GM19468 (cell line): Measurements from ENCODE around the gene NEURL2.
"Not testable (repeated sequence)": the region's sequence is repeated elsewhere in the genome, so short reads cannot be mapped to it uniquely, and the experiment has no call there.

Source experiments
- ATAC-seq: cut with Tn5 transposase; IDR thresholded peaks from one replicate; pipeline ENCODE4 v1.9.1; 2021; ENCODE audit warnings: mild to moderate bottlenecking, moderate library complexity, moderate number of reproducible peaks; ENCODE audit not compliant: unreplicated experiment; ENCODE audit errors: extremely low read depth

The NEURL2 gene, protein sequence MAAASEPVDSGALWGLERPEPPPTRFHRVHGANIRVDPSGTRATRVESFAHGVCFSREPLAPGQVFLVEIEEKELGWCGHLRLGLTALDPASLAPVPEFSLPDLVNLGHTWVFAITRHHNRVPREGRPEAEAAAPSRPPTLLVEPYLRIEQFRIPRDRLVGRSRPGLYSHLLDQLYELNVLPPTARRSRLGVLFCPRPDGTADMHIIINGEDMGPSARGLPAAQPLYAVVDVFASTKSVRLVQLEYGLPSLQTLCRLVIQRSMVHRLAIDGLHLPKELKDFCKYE

DNA sequence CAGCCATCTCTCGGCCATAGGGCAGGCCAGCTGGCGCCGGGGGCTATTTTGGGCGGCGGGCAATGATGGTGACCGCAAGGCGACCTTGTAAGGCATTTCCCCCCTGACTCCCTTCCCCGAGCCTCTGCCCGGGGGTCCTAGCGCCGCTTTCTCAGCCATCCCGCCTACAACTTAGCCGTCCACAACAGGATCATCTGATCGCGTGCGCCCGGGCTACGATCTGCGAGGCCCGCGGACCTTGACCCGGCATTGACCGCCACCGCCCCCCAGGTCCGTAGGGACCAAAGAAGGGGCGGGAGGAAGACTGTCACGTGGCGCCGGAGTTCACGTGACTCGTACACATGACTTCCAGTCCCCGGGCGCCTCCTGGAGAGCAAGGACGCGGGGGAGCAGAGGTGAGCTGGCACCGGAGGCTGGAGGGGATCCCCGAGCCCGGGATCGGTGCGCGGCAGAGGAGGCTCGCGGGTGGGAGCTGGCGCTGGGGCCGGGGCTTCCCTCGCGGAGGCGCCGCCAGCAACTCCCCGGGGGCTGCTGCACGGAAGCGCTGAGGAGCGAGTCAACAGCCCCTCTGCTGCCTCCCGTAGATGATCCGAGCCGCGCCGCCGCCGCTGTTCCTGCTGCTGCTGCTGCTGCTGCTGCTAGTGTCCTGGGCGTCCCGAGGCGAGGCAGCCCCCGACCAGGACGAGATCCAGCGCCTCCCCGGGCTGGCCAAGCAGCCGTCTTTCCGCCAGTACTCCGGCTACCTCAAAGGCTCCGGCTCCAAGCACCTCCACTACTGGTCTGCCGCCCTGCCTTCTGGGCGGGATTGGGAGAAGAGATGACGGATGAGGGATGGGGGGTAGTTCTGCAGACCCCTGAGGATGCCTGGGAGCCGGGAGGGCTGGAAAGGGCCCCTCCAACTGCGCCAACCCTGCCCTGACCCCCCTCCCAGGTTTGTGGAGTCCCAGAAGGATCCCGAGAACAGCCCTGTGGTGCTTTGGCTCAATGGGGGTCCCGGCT is at the start of gene NEURL2, which contains the start of gene CTSA:
NEURL2 (minus strand) TSS at position 224 of the 999 bp plus-strand sequence; CDS start at position 7, 217 bp downstream.
CTSA (plus strand) TSS at position 351 of the 999 bp plus-strand sequence; CDS start at position 585, 234 bp downstream.
- ATAC-seq: peak; percentile 54

DNA sequence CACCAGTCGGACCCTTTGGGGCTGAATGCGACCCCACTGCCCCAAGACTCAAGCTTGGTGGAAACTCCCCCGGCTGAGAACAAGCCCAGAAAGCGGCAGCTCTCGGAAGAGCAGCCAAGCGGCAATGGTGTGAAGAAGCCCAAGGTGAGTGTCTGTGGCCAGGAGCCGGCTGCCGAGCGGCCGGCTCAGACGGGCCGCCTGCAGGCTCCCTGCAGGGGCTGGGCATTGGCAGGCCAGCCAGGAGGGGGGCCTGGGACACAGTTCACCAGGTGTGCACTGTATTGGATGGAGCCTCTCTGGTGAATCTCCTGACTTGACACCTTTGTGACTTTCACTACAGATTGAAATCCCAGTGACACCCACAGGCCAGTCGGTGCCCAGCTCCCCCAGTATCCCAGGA is 49.5 kb upstream of the NEURL2 start:
- ATAC-seq: no peak

DNA sequence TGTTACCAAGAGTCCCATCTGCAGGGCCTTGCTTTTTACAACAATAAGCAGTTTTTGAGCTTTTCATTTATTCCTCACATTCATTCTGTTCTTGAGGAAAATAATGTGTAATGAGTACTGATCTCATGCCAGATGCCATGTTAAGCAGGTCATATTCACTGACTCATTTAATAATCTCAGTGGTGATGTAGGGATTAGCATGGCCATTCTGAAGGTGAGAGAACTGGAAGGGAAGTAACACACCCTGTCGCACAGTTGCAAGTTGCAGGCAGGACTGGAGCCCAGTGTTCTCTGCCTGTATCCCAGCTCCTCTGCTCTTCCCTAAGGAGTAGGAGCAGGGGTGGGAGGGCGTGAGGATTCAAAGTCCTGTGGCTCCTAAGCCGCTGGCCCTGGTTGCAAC is 49.0 kb upstream of the NEURL2 start:
- no peak for ATAC-seq

DNA sequence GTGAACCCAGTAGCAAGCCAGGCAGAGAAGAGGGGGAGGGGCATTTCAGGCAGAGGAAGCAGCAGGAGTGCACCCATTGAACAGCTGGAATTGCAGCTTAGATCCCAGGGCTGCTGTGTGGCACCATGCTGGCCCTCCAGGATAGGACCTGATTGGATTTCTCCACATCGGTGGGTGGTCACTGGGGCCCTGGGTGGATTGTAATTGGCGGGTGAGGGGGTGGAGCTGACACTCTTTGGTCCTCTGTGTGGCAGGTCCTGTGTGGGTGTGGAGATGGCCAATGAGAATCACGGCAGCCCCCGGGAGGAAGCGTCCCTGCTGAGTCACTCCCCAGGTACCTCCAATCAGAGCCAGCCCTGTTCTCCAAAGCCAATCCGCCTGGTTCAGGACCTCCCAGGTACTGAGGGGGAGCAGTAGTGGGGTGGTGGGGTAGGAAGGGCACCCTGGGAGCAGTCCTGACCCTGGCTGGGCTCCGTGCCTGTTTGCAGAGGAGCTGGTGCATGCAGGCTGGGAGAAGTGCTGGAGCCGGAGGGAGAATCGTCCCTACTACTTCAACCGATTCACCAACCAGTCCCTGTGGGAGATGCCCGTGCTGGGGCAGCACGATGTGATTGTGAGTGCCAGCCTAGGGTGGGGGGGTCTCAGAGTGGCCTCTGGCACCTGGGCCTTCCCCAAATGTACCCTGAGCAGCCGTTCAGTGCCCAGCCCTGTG is 47.9 kb upstream of the NEURL2 start:
- no peak for ATAC-seq

DNA sequence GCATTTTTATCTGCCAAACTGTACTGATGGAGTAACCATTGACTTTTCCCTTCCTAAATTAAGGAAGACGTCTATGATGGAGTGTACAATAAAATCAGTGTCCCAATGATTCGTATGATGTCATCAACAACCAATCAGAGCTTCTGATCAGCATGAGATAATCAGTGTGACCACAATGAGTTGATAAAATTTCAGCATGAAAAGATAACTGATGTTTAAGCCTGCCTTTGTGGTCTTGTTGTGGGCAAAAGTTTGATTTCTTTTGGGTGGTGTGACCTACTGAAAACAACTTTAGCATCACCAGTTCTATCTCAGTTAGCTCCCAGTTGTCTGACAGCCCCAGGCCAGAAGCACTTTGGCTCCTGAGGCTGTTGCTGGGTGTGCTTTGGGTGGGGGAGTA is 46.8 kb upstream of the NEURL2 start:
- ATAC-seq: no peak

DNA sequence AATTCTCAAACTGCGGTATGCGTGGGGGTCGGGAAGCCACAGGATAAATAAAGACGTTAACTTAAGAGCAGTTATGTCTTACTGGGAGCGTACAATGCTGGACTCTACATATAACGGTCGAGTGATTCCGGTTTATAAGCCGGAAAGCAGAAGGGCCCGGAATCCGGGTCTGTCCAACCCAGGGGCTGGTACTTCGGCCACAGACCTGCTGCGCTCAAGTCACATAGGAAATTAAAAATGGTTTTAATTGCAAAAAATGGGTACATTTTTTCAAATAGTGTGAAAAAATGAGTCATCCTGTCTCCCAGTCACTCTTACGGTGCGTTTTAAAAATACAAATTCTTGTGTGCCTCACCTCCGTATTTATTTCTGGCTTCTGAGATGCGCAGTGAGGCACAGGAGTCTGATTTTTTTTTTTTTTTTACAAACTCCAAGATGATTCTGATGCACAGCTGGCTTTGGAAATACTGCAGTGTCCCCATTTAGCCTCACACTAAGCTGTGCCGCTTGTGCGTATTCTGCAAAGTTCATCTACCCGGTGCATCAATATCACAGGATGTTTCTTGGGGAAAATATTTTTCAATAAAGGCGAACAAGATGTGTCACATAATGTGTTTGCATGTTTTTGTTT is 44.5 kb upstream of the NEURL2 start:
- ATAC-seq: no peak

DNA sequence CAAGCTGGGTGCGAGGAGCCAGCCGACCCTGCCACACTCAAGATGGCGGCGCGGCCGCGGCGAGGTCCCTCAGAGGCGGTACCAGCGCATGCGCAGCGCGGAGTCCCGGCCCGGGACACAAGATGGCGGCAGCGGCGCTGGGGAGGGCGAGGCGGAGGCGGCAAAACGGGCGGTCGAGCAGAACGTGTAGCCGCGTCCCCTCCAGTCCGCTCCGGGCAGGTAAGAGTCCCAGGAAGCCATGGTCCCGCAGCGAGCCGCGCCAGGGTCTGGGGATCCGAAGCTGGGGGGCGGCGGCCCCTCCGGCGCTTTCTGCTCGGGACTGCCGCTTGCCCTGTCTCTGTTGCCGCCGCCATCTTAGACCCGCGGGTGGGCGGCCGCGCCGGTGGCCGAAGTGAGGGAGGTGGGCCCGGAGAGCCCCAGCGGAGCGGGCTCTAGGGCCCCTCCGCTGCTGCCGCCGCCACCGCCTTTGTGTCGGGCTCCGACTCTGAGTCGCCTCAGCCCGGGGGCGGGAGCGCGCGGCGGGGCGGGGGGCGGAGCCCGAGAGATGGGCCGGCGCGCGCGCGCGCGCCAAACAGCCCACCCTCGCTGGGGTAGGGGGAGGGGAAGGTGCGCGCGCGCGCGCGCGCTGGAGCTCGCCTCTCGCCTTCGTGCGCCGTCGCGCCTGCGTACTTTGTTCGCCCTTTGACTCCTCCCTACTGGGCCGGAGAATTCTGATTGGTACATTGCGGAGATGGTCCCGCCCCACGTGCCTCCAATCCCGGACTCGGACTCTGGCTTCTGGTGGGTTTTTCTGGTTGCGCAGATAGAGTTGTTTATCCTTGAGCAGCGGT is 43.8 kb upstream of the NEURL2 start, which contains the start of gene PCIF1:
PCIF1 (plus strand) TSS at position 98 of the 830 bp plus-strand sequence. CDS start 4,317 bp downstream, outside the sequence.
- ATAC-seq: peak; percentile 76

DNA sequence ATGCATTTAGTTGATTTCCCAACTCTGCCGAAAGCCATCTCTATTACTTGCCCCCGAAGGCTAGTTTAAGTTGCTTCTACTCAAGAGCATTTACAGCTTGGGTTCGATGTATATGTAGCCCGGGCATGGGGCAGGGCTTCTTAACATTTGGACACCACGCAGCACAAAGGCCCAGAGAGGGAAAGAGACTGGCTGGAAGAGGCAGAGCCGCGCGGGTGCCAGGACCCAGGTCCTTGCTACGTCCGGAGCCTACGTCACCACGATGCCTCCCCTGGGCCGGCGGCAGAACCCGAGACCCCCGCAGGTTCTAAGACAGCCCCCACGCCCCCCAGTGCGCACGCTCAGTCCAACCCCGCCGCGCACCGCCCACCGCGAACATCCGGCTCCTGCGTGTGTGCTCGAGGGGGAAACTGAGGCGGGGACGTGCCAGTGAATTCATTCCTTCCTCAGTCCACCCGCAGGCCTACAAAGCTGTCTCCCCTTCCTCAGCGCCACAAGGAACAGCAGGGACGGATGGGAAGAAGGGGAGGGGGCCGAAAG is 43.1 kb upstream of the NEURL2 start:
- no peak for ATAC-seq

DNA sequence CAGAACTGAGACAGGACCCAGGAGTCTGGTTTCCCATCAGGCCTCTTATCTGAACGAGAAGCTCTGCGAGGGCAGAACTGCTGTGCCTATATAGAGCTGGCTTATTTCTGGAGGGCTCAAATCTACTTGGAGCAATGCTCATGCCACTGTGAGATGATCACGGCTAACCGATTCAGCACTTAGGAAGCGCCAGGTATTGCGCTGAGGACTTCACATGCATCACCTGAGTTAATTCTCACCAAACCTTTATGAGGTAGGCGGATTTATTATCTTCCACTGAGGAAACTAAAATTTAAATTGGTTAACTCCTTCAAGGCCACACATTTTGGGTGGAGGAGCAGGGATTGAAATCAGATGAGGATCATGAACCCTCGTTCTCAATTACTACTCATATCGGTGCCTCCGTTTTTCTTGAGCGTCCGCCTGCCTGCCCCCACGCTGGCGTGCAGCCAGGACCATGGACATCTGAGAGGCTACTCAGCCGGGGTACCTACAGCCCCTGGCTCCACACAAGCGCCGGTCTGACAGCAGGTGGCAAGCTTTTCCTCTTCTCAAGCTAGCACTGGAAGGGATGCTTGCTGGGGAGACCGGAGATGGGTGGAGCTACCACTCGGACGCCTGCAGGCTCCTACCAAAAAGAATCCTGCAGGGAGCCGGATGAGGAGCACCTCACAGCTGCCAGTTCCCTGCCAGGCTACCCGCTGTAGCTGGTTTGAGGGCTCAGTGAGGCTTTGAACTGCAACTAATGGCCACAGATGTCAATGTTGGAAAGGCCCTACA is 42.4 kb upstream of the NEURL2 start:
- no peak for ATAC-seq

DNA sequence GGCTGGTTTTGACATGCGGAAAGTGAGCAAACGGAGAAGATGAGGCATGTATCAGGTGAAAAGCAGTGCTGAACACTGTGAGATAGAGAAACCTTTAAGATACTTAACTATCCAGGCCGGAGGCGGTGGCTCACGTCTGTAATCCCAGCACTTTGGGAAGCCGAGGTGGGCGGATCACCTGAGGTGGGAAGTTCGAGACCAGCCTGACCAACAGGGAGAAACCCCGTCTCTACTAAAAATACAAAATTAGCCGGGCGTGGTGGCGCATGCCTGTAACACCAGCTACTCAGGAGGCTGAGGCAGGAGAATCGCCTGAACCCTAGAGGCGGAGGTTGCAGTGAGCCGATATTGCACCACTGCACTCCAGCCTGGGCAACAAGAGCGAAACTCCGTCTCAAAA is 40.7 kb upstream of the NEURL2 start:
- not testable (repeated sequence) for ATAC-seq

DNA sequence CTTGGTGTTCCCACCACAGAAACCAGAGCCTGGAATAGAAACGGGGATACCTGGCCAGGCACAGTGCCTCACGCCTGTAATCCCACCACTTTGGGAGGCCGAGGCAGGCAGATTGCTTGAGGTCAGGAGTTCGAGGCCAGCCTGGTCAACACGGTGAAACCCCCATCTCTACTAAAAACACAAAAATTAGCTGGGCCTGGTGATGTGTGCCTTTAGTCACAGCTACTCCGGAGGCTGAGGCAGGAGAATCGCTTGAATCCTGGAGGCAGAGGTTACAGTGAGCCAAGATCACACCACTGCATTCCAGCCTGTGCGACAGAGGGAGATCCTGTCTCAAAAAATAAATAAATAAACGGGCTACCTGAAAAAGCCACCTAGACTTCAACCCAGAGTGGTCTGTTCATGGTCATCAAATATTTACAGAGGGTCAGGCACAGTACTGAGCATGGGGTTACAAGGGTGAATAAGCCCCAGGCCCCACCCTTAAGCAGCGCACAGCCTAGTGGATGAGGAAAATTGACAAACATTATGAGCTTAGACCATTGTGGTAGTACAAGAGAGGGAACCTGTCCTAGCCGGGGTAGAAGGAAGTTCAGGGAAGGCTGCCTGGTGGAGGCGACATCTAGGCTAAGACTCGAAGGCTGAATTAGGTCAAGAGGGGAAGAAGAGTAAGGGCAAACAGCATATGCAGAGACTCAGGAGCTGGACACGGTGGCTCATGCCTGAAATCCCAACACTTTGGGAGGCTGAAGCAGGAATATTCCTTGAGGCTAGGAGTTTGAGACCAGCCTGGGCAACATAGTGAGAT is 36.3 kb upstream of the NEURL2 start:
- ATAC-seq: no peak

DNA sequence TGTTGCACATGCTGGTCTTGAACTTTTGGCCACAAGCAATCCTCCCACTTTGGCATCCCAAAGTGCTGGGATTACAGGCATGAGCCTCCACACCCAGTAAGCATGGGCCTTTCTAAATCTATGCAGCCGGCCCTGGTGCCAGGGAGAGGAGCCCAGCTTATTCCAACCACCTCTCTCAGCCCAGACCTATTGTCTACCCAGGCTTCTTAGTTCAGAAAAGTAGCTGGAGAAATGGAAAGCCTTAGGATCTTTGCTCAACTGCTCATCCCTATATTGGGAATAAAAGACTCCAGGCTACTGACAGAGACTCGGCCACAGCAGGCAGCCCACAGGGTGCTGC is 35.7 kb upstream of the NEURL2 start:
- ATAC-seq: no peak

DNA sequence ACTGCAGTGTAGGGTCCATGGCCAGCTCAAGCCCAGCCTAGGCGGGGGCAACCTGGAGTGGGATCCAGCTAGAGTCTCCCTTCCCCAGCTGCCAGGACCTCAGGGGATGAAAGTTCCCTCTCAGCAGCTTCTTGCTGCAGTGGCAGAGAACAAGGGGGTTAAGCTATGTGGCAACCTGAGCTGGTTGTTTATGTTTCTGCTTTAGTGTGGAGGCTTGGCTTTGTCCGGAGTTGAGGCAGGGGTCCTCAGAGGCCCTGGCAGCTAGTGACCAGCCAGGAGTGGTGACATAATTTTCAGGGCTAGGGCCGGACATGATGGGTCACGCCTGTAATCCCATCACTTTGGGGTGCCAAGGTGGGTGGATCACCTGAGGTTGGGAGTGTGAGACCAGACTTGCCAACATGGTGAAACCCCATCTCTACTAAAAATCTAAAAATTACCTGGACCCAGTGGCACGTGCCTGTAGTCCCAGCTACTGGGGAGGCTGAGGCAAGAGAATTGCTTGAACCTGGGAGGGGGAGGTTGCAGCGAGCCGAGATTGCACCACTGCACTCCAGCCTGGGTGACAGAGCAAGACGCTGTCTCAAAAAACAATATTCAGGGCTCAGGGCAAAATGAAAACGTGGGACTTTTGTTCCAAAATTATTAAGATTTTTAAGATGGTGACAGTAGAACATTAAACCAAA is 35.0 kb upstream of the NEURL2 start:
- ATAC-seq: no peak

DNA sequence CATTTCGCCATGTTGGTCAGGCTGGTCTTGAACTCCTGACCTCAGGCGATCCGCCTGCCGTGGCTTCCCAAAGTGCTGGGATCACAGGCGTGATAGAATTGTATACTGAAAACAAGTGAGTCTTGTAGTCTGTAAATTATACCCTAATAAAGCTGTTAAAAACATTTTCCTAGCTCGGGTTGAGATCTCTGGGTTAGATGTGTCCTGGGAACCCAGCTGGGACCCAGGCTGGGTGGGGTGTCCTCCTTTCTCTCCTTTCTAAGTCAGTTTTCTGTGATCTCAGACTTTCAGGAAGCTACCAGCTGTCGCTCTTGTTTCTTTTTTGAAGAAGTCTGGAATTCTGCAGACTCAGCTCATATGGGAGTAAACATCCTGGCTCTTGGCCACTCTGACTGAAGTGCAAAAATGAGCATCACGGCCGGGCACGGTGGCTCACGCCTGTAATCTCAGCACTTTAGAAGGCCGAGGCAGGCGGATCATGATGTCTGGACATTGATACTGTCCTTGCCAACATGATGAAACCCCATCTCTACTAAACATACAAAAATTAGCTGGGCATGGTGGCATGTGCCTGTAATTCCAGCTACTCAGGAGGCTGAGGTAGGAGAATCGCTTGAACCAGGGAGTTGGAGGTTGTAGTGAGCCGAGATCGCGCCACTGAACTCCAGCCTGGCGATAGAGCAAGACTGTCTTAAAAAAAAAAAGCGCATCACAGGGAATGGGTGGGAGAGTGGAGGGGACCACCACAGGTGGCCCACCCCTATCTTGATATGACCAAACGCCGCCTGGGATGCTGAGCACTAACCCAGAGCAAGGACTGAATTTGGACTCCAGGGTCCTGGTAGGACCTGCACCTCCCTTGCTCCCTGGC is 33.6 kb upstream of the NEURL2 start:
- ATAC-seq: no peak

DNA sequence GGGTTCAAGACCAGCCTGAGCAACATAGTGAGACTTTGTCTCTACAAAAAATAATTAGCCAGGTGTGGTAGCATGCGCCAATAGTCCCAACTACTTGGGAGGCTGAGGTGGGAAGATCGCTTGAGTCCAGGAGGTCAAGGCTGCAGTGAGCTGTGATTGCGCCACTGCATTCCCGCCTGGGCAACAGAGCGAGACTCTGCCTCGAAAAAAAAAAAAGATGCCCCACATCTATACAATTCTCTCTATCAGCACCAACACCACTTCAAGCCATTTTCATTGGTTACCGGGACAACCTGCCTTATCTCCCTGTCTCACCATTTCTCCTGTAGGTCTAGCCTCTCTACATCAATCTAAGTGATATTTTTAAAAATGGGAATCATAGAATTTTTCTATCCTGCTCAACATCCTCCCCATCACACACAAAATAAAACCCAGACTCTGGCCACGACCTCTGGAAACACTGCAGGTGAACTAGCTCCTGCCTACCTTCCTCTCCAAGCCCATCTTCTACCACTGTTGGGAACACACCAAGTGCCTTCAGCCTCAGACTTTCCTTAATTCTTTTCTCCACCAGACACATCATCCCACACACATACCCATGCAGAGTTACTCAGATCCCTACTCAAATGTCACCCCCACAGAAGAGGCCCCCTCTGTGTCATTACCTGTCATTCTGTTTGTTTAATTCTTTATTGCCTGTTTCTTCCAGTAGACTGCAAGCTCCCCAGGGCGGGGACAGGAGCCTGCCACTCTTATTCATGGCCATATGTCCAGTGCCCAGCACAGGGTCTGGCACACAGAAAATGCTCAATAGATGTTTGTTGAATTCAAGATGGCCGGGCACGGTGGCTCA is 30.6 kb upstream of the NEURL2 start:
- no peak for ATAC-seq
